SK-N-MC (cell line): Measurements from ENCODE around the gene MLF1.

ENCODE experiments used
- DNase-seq: peaks from one replicate; pipeline ENCODE4 v3.0.0-alpha.2; 2011; ENCODE audit warnings: low read depth, low spot score
- H3K27ac ChIP-seq: fragments of 200-600 bp; sonication (generic); 2 replicates; pipeline ENCODE4 v1.5.1; 2016; ENCODE audit warnings: mixed run types
- H3K36me3 ChIP-seq: fragments of 200-600 bp; sonication (generic); 2 replicates; pipeline ENCODE4 v1.6.1; 2017; ENCODE audit warnings: antibody characterized with exemption, low read length, mixed read lengths; ENCODE audit not compliant: insufficient read depth
- H3K4me3 ChIP-seq: fragments of 200-600 bp; sonication (generic); 2 replicates; pipeline ENCODE4 v1.5.1; 2016
- H3K9ac ChIP-seq: fragments of 200-600 bp; sonication (generic); 2 replicates; pipeline ENCODE4 v1.8.0; 2017; ENCODE audit warnings: mixed run types, mixed read lengths; ENCODE audit not compliant: insufficient read length
- H3K9me3 ChIP-seq: fragments of 200-600 bp; sonication (generic); 2 replicates; pipeline ENCODE4 v1.6.1; 2017; ENCODE audit warnings: low read depth, mild to moderate bottlenecking, antibody characterized with exemption, low read length, moderate library complexity, mixed read lengths
- EZH2 ChIP-seq: fragments of 200-600 bp; sonication (generic); IDR thresholded peaks from one replicate; pipeline ENCODE4 v1.6.1; 2017; ENCODE audit warnings: antibody characterized with exemption
- FOXP2 ChIP-seq: optimal IDR thresholded peaks from 2 replicates; pipeline ENCODE3; 2011; ENCODE audit warnings: mild to moderate bottlenecking, moderate library complexity; ENCODE audit not compliant: insufficient read depth; ENCODE audit errors: extremely low read length, control extremely low read depth
- POLR2AphosphoS5 ChIP-seq: IDR thresholded peaks from 2 replicates; pipeline ENCODE4 v1.6.1; 2012; ENCODE audit warnings: mild to moderate bottlenecking, low read depth, low read length, borderline replicate concordance

MLF1 gene

GRCh38 chr3:158651192-158651591, 80.2 kb downstream of the MLF1 start:
- no peak overlapping the region for H3K9ac ChIP-seq
- H3K4me3 ChIP-seq = no peak overlapping the region
- peaks cover 78% of the 10 kb centered on the region for H3K36me3 ChIP-seq
- no peak overlapping the region for H3K27ac ChIP-seq
- no peaks in the 10 kb centered on the region for H3K9me3 ChIP-seq
- DNase-seq = no peak
- TF ChIP-seq EZH2 (no peak), POLR2AphosphoS5 (no peak), FOXP2 (no peak)

GRCh38 chr3:158652463-158652862, 81.5 kb downstream of the MLF1 start:
- TF ChIP-seq POLR2AphosphoS5 (no peak), FOXP2 (no peak), EZH2 (no peak)
- H3K9me3 ChIP-seq = no peaks in the 10 kb centered on the region
- no peak overlapping the region for H3K27ac ChIP-seq
- no peak for DNase-seq
- H3K36me3 ChIP-seq = peaks cover 72% of the 10 kb centered on the region
- no peak overlapping the region for H3K9ac ChIP-seq
- no peak overlapping the region for H3K4me3 ChIP-seq
